Adrenal gland (tissue), 5 donors: Measurements from ENCODE around the gene HSPB1.

ENCODE experiments used
- POLR2A ChIP-seq, 2 donors: fragments of 450-650 bp; IDR thresholded peaks; one replicate each; pipeline ENCODE4 v1.6.1; 2017; ENCODE audit warnings: antibody characterized with exemption in 2 of 2, mild to moderate bottlenecking in 2 of 2, moderate library complexity in 1 of 2
- TF ChIP-seq, protein P1 (sequence below), 6 experiments: fragments of 450-650 bp in 4 of 6; fragments of 200-600 bp in 2 of 6; sonication (generic) in 1 of 6; IDR thresholded peaks; 1 replicate in 5 of 6; 2 replicates in 1 of 6; pipeline versions ENCODE4 v1.5.1 to v1.8.0; 2016 to 2021; ENCODE audit warnings: antibody characterized with exemption in 6 of 6, mild to moderate bottlenecking in 2 of 6, moderate library complexity in 1 of 6
- donor health status: DM: no; HTN: no; CAD: no.

DNA sequence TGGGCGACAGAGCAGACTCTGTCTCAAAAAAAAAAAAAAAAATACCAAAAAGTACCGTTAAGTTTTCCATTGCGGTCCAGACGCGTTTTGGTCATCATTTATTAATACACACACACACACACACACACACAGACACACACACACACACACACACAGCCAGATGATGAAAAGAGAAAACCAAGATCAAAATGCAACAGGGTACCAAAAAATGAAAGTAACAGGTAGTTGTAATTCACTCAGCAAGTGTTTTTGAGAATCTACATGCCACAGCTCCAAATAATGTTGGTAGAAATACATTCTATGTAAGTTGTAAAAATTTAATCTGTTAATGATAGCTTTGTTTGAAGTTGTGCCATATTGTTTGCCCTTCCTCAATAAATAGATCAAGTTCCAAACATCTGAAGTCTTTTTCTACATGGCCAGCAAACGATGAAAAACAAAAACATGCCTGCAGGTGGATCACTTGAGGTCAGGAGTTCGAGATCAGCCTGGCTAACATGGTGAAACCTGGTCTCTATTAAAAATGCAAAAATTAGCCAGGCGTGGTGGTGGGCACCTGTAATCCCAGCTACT, 46.9 kb downstream of the HSPB1 start:
- TF ChIP-seq POLR2A (IDR thresholded peaks at IDR 0.05), result no peak
- TF ChIP-seq, protein P1, sequence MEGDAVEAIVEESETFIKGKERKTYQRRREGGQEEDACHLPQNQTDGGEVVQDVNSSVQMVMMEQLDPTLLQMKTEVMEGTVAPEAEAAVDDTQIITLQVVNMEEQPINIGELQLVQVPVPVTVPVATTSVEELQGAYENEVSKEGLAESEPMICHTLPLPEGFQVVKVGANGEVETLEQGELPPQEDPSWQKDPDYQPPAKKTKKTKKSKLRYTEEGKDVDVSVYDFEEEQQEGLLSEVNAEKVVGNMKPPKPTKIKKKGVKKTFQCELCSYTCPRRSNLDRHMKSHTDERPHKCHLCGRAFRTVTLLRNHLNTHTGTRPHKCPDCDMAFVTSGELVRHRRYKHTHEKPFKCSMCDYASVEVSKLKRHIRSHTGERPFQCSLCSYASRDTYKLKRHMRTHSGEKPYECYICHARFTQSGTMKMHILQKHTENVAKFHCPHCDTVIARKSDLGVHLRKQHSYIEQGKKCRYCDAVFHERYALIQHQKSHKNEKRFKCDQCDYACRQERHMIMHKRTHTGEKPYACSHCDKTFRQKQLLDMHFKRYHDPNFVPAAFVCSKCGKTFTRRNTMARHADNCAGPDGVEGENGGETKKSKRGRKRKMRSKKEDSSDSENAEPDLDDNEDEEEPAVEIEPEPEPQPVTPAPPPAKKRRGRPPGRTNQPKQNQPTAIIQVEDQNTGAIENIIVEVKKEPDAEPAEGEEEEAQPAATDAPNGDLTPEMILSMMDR (IDR thresholded peaks at IDR 0.05), result no peak
